SU-DHL-6 (cell line): Measurements from ENCODE around the gene SLC34A3.

Source experiments
- H2AFZ ChIP-seq: fragments of 200-600 bp; sonication (generic); 2 replicates; pipeline ENCODE4 v1.6.1; 2014; ENCODE audit warnings: low read depth, mild to moderate bottlenecking, moderate library complexity, mixed read lengths, antibody characterized with exemption, low read length; ENCODE audit not compliant: severe bottlenecking
- H3F3A ChIP-seq: fragments of 200-600 bp; shearing (Covaris generic); 2 replicates; pipeline ENCODE4 v1.6.0; 2016; ENCODE audit warnings: antibody characterized with exemption, mild to moderate bottlenecking; ENCODE audit not compliant: insufficient read depth
- H3K27ac ChIP-seq: fragments of 200-600 bp; sonication (generic); 2 replicates; pipeline ENCODE4 v1.5.1; 2016; ENCODE audit warnings: low read depth, mild to moderate bottlenecking, low read length, moderate library complexity, mixed read lengths
- H3K27me3 ChIP-seq: fragments of 200-600 bp; sonication (generic), shearing (Covaris generic); 2 replicates; pipeline ENCODE4 v1.6.0; 2014; ENCODE audit warnings: mild to moderate bottlenecking, low read length
- H3K36me3 ChIP-seq: fragments of 200-600 bp; sonication (generic); 2 replicates; pipeline ENCODE4 v1.6.1; 2014; ENCODE audit warnings: mild to moderate bottlenecking, low read length, mixed read lengths
- H3K4me2 ChIP-seq: fragments of 300-600, 200-600 bp; shearing (Covaris generic), sonication (generic); 2 replicates; pipeline ENCODE4 v1.6.0; 2014; ENCODE audit warnings: low read length, low read depth, mild to moderate bottlenecking; ENCODE audit not compliant: poor library complexity, severe bottlenecking
- H3K4me3 ChIP-seq: fragments of 200-600 bp; sonication (generic); 2 replicates; pipeline ENCODE4 v1.5.1; 2014; ENCODE audit warnings: antibody characterized with exemption, low read length, mild to moderate bottlenecking, mixed read lengths; ENCODE audit not compliant: insufficient read depth, poor library complexity, severe bottlenecking
- H3K79me2 ChIP-seq: fragments of 200-600 bp; sonication (generic); 2 replicates; pipeline ENCODE4 v1.6.1; 2014; ENCODE audit warnings: mild to moderate bottlenecking, low read length, moderate library complexity; ENCODE audit not compliant: insufficient read depth
- H3K9ac ChIP-seq: fragments of 200-600 bp; sonication (generic); 2 replicates; pipeline ENCODE4 v1.7.0; 2014; ENCODE audit warnings: mild to moderate bottlenecking, low read length
- H3K9me2 ChIP-seq: fragments of 200-600 bp; sonication (generic); replicated peaks from 2 replicates; pipeline ENCODE4 v1.6.1; 2014; ENCODE audit warnings: low read length; ENCODE audit not compliant: insufficient read depth
- H3K9me3 ChIP-seq: fragments of 200-600 bp; sonication (generic); 2 replicates; pipeline ENCODE4 v1.6.1; 2014; ENCODE audit warnings: low read length, mixed read lengths; ENCODE audit not compliant: insufficient read depth
- H4K20me1 ChIP-seq: fragments of 200-600 bp; sonication (generic); 2 replicates; pipeline ENCODE4 v1.6.1; 2014; ENCODE audit warnings: low read depth, mild to moderate bottlenecking, antibody characterized with exemption, low read length, moderate library complexity, mixed read lengths
- EZH2phosphoT487 ChIP-seq: fragments of 200-600 bp; sonication (generic), shearing (Covaris generic); conservative IDR thresholded peaks from 2 replicates; pipeline ENCODE4 v1.6.1; 2018; ENCODE audit warnings: mild to moderate bottlenecking, antibody characterized with exemption, low read length, moderate library complexity, mixed read lengths
- TF ChIP-seq, protein P1 (sequence below): fragments of 200-600 bp; sonication (generic); IDR thresholded peaks from one replicate; pipeline ENCODE4 v1.5.1; 2017; ENCODE audit warnings: antibody characterized with exemption, mild to moderate bottlenecking, low read length, moderate library complexity; ENCODE audit not compliant: insufficient read depth, poor library complexity, severe bottlenecking

Gene SLC34A3

DNA sequence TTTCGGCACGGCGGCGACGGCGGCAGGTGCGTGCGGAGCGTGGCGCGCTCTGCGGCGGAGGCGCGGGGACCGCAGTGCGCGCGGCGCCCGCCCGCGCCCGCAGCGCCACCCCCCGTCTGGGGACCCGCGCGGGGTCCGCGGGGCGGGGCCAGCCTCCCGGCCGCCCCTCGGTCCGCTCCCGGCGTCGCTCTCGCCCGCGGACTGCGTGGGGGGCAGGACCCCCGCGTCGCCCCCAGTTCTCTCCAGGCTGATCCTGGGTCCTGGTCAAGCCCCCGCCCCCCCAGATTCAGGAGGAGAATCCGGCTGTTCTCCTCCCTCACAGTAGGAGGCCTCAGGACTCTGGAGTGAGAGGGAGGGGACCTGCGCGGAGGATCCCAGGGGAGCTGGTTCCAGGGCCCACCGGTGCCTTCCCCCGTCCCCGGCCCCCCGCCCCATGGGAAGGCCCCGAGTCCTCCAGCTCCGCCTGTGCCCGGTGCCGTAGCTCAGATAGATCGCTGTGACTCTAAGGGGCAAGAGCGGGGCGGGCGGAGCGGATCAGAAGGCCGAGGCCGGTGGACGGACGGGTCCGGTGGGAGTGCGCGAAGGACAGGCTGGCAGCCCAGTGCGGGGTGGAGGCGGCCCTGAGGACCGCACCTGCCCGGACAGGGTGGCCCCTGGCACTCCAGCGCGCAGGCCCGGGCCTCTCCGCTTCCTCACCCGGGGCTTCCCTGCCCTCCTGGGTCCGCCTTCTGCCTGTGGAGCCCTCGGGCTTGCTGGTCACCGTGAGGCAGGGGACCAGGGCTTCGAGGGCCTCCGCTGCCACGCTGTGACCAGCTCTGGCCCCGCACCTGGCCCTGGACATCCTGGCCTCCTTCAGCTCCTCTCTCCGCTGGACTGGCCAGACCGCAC is 8.3 kb upstream of the SLC34A3 start, which contains the start of gene RNF208:
Gene RNF208, minus strand, starts transcription at position 51 of the 888 bp plus-strand sequence. CDS start 1,028 bp downstream, outside the sequence.
- no peaks in the 10 kb centered on the region for H3K27me3 ChIP-seq
- no peak within 1 kb of the TSS for H2AFZ ChIP-seq
- H3K9me3 ChIP-seq = no peaks in the 10 kb centered on the region
- H3K9ac ChIP-seq = peak within 1 kb of the TSS; percentile 97
- peak within 1 kb of the TSS; percentile 87 for H3K4me3 ChIP-seq
- peak within 1 kb of the TSS; percentile 71 for H3K4me2 ChIP-seq
- no peaks in the 10 kb centered on the region for H3K9me2 ChIP-seq
- H3K79me2 ChIP-seq = no peaks in the 10 kb centered on the region
- H3K36me3 ChIP-seq = no peaks in the 10 kb centered on the region
- TF ChIP-seq EZH2phosphoT487 = no peak
- TF ChIP-seq, protein P1, sequence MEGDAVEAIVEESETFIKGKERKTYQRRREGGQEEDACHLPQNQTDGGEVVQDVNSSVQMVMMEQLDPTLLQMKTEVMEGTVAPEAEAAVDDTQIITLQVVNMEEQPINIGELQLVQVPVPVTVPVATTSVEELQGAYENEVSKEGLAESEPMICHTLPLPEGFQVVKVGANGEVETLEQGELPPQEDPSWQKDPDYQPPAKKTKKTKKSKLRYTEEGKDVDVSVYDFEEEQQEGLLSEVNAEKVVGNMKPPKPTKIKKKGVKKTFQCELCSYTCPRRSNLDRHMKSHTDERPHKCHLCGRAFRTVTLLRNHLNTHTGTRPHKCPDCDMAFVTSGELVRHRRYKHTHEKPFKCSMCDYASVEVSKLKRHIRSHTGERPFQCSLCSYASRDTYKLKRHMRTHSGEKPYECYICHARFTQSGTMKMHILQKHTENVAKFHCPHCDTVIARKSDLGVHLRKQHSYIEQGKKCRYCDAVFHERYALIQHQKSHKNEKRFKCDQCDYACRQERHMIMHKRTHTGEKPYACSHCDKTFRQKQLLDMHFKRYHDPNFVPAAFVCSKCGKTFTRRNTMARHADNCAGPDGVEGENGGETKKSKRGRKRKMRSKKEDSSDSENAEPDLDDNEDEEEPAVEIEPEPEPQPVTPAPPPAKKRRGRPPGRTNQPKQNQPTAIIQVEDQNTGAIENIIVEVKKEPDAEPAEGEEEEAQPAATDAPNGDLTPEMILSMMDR = no peak
- no peaks in the 10 kb centered on the region for H3F3A ChIP-seq
- 0 out of 2 replicates have a peak within 1 kb of the TSS, but pooled peaks have one; percentile 4 for H3K27ac ChIP-seq
- no peaks in the 10 kb centered on the region for H4K20me1 ChIP-seq

DNA sequence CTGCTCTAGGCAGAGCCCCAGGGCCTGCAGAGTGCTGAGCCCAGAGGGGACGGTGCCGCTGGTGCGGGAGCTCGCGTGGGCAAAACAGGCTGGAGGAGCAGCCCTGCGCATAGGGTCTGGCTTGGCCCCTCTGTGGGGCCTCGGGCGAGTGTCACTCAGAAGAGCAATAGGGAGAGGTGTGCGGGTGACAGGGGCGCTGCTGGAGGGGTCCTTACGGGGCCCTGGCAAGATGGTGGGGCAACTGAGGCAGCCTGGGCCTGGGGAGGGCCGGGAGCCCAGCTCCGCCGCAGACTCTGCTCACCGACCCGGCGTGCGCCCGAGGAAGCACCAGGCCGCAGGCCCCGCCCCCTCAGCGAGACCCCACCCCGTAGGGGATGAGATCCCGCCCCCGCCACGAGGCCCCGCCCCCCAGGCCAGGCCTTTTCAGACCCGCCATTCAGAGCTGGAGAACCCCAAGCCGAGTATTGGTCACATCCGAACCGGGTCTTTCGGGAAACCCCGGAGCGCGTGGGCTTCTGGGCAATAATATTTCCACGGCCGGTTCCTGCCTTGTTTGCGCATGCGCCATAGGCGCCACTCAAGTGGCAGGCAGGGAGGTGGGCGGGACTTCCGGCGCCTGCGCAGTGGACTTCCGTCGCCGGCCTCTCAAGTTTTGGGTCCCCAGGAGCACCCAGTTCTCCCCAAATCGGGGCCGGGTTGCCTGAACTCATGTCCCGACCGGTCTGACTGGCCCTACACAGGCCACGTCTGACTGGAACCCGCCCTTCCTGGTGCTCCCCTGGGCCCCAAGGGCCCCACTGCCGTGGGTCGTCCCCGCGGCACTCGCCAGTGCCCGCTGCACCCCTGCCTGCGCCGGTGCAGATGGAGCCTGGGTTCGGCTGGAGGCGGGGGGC is 7.4 kb upstream of the SLC34A3 start:
- peak overlapping the region; percentile 97 for H3K9ac ChIP-seq
- H3F3A ChIP-seq = no peaks in the 10 kb centered on the region
- H4K20me1 ChIP-seq = no peaks in the 10 kb centered on the region
- no peaks in the 10 kb centered on the region for H3K9me2 ChIP-seq
- H3K9me3 ChIP-seq = no peaks in the 10 kb centered on the region
- peak overlapping the region; percentile 71 for H3K4me2 ChIP-seq
- no peaks in the 10 kb centered on the region for H3K36me3 ChIP-seq
- H3K79me2 ChIP-seq = no peaks in the 10 kb centered on the region
- TF ChIP-seq EZH2phosphoT487 = no peak
- TF ChIP-seq, protein P1 = no peak
- H3K27me3 ChIP-seq = no peaks in the 10 kb centered on the region
- H3K4me3 ChIP-seq = peak overlapping the region; percentile 87
- peak overlapping the region; percentile 87 for H2AFZ ChIP-seq
- H3K27ac ChIP-seq = peak overlapping the region; percentile 51

DNA sequence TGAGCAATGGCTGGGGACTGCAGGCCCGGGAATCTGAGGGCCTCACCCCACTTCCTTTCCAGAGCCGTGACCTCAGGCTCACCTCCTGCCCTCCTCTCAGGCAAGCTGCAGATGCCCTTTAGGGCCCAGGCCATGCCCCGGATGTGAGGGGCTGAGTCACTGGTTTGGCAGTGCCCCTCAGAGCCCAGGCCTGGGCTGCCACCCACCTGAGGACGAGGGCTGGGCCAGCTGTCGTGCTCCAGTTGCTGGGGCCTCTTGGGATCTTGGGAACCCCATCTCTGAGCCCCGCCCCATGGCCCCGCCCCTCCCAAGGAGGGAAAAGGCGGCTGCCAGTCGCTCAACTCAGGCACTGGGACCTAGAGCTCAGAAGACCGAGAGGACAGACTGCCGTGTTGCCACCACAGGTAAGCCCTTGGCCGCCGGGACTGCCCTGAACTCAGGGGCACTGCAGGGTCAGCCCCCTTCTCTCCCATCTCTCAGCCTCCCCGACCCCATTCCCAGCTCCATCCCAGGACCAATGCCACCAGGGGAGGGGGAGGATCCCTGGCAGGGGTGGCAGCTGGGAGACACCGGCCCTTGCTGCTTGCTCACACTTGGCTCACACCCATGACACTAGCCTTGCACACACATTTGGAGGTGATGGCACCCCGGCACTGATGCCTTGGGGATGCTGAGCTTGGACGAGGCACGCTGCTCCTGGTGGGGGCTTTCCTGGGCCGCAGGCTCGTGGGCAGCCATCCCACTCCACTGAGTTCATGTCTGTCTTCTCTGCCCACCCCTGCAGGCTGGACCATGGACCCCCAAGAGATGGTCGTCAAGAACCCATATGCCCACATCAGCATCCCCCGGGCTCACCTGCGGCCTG is 5.6 kb upstream of the SLC34A3 start, which contains the start of gene CYSRT1:
Gene CYSRT1, plus strand, starts transcription at position 345 of the 865 bp plus-strand sequence. Its CDS starts 448 bp downstream, at position 793.
- TF ChIP-seq, protein P1 = no peak
- no peak for TF ChIP-seq EZH2phosphoT487
- H3K27ac ChIP-seq = peak within 1 kb of the TSS; percentile 51
- no peaks in the 10 kb centered on the region for H3K79me2 ChIP-seq
- no peaks in the 10 kb centered on the region for H3K9me2 ChIP-seq
- no peaks in the 10 kb centered on the region for H3K27me3 ChIP-seq
- peak within 1 kb of the TSS; percentile 97 for H3K9ac ChIP-seq
- peak within 1 kb of the TSS; percentile 87 for H3K4me3 ChIP-seq
- H4K20me1 ChIP-seq = no peaks in the 10 kb centered on the region
- no peak within 1 kb of the TSS for H2AFZ ChIP-seq
- peak within 1 kb of the TSS; percentile 71 for H3K4me2 ChIP-seq
- H3F3A ChIP-seq = no peaks in the 10 kb centered on the region
- no peaks in the 10 kb centered on the region for H3K36me3 ChIP-seq
- no peaks in the 10 kb centered on the region for H3K9me3 ChIP-seq
